NCI-H187 treated with DMSO at 0.1 percent for 48 hours (cell line): Measurements from ENCODE around the gene CHRNA3.
"Not testable (repeated sequence)": the region's sequence is repeated elsewhere in the genome, so short reads cannot be mapped to it uniquely, and the experiment has no call there.

Experiments used
- DNase-seq: peaks from one replicate; lab custom pipeline; 2025; lab: John Stamatoyannopoulos, UW

CHRNA3 gene

DNA sequence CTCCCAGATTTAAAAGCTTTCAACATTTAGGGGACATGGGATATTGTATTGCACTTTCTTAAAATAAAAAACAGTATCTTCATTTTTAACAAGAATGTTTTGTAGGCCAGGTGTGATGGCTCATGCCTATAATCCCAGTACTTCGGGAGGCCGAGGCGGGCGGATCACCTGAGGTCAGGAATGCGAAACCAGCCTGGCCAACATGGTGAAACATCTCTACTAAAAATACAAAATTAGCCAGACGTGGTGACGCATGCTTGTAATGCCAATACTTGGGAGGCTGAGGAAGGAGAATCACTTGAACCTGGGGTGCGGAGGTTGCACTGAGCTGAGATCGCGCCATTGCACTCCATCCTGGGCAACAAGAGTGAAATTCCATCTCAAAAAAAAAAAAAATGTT is 60.6 kb downstream of the CHRNA3 start:
- DNase-seq, result not testable (repeated sequence)

DNA sequence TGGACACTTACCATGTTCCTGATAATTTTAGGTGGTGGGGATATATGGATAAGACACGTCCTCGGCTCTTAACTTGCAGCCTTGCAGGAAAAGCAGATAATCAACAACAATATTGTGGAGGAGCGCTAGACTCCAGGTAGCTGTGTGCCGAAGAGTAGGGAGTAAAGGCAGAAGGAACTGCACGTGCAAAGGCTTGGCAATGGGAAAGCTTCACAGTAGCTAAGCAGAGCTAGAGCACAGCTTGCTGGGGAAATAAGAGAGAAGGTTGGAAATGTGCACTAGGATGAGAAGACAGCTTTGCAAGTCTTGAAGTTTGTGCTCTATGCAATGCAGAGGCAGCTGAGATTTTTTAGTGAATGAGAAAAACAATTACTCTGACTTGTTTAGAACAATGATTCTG is 68.2 kb downstream of the CHRNA3 start:
- no peak for DNase-seq

DNA sequence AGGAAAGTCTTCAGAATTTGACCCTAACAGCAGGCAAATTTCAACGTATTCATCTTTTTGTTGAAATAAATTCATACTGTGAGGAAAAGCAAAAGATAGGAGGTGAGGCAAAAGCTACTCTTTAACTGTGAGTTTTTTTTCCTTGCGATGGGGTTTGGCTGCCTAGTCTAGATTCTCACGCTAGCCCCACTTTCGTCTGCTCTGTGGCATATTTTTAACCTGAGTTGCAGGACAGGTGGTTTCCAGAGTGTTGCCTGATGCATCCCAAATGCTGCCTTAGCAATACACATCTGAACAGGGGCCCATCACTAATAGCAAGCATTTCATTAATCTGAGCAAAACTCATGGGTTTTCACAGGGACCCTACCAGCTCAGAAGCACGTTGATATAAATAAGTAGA is 68.9 kb downstream of the CHRNA3 start:
- no peak for DNase-seq

DNA sequence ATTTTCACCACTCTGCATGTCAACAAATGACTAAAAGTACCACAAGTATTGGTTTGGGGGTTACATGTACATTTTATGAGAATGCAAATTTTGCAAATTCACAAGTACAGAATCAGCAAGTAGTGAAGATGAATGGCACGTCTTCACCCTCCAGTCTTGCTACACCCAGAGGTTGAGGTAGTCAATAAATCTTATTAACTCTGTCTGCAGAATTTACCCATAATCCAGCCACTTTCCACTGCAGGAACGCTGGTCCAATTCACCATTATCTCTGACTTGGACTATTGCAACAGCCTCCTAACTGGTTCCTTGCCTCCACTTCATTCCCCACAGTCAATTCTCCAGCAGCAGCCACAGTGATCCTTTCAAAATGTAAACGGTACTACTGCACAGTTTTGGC is 70.0 kb downstream of the CHRNA3 start:
- no peak for DNase-seq

DNA sequence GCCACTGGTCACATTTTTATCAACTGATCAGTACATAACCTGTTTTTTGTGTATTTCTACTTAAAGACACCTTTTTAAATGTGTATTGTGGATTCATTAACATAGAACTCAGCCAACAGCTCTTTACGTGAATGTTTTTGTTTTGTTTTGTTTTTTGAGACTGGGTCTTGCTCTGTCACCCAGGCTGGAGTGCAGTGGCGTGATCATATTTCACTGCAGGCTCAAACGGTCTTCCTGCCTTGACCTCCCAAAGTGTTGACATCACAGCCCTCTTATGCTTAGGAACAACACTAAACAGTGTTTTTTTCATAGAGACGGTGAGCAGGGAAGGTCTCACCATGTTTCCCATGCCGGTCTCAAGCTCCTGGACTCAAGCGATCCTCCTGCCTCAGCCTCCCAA is 70.6 kb downstream of the CHRNA3 start:
- no peak for DNase-seq
